BJ (cell line): ENCODE results near the gene CTDSP2. TPM values are rescaled to one million over a fixed set of nuclear protein-coding genes. Genes with fewer than 3 reads are reported as not detected.
"Not testable (repeated sequence)": the region's sequence is repeated elsewhere in the genome, so short reads cannot be mapped to it uniquely, and the experiment has no call there.

Source experiments
- CTCF ChIA-PET: fragments of 350-600 bp; formaldehyde crosslinking; extraction: SDS; loops from one replicate; lab custom pipeline; 2021; ENCODE audit warnings: antibody characterized with exemption, inconsistent platforms; lab: Yijun Ruan, JAX
- POLR2A ChIA-PET: fragments of 300-600 bp; sonication (Branson Sonifier 250); formaldehyde crosslinking; extraction: SDS; loops from one replicate; lab custom pipeline; 2021; ENCODE audit warnings: antibody characterized with exemption; lab: Charles Lee
- DNase-seq: peaks from one replicate; pipeline ENCODE4 v3.0.0-alpha.2; 2011; ENCODE audit warnings: low read depth
- H3K27me3 ChIP-seq: 2 replicates; pipeline ENCODE4 v1.6.0; 2011; ENCODE audit warnings: low read length; ENCODE audit not compliant: control insufficient read depth, insufficient read depth
- H3K36me3 ChIP-seq: 2 replicates; pipeline ENCODE4 v1.5.1; 2011; ENCODE audit warnings: low read length; ENCODE audit not compliant: control insufficient read depth, insufficient read depth
- H3K4me3 ChIP-seq: 2 replicates; pipeline ENCODE4 v1.5.1; 2011; ENCODE audit warnings: low read depth, mild to moderate bottlenecking, control low read depth, low read length
- polyA plus RNA-seq: library from polyadenylated mRNA; depleted of rRNA; stranded (reverse); fragments of >200 nt; gene quantifications from 2 replicates; pipeline ENCODE4 v1.2.3, GENCODE V29; 2011
- TF ChIP-seq, protein P1 (sequence below): IDR thresholded peaks from 2 replicates; pipeline ENCODE4 v1.5.1; 2011; ENCODE audit warnings: low read depth, mild to moderate bottlenecking, control low read depth, inconsistent platforms, low read length, moderate library complexity; ENCODE audit not compliant: insufficient read depth

CTDSP2 gene
- polyA plus RNA-seq, 1 experiment, result 284 TPM

DNA sequence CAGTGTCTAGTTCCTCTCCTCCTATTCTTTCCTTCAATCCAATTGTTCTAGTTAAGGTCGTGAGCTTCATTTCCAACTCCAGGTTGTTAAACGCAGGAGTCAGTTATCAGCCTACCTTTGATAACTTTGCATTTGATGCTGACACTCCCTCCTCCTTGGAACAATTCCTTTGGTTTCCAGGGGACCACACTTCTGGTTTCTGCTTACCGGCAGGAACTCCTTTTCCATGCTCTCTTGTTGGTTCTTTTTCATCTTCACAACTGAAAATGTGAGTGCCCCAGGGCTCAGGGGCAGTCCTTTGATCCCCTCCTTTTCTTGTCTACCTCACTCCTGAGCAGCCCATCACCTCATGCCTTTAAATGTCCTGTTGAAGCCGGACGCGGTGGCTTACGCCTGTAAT, 69.2 kb downstream of the CTDSP2 start:
- H3K4me3 ChIP-seq, result no peak overlapping the region
- peaks cover 6% of the 10 kb centered on the region for H3K36me3 ChIP-seq
- TF ChIP-seq, protein P1, sequence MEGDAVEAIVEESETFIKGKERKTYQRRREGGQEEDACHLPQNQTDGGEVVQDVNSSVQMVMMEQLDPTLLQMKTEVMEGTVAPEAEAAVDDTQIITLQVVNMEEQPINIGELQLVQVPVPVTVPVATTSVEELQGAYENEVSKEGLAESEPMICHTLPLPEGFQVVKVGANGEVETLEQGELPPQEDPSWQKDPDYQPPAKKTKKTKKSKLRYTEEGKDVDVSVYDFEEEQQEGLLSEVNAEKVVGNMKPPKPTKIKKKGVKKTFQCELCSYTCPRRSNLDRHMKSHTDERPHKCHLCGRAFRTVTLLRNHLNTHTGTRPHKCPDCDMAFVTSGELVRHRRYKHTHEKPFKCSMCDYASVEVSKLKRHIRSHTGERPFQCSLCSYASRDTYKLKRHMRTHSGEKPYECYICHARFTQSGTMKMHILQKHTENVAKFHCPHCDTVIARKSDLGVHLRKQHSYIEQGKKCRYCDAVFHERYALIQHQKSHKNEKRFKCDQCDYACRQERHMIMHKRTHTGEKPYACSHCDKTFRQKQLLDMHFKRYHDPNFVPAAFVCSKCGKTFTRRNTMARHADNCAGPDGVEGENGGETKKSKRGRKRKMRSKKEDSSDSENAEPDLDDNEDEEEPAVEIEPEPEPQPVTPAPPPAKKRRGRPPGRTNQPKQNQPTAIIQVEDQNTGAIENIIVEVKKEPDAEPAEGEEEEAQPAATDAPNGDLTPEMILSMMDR, result no peak
- no peaks in the 10 kb centered on the region for H3K27me3 ChIP-seq
- POLR2A ChIA-PET, result no interaction called here
- CTCF ChIA-PET, result interaction anchor here (1.2 kb wide), 1 partner anchor 120 kb away, joined by 3 read pairs; no protein-coding TSS in a partner anchor
- no peak for DNase-seq

- DNase-seq, result no peak
- TF ChIP-seq, protein P1, result no peak
- H3K27me3 ChIP-seq, result no peaks in the 10 kb centered on the region
- no peak overlapping the region for H3K4me3 ChIP-seq
- peaks cover 6% of the 10 kb centered on the region for H3K36me3 ChIP-seq
- ChIA-PET CTCF (no interaction called here), POLR2A (no interaction called here)
Measured at GRCh38 chr12:57776247-57776587, 70.3 kb downstream of the CTDSP2 start.

GRCh38 chr12:57775563-57776246, 70.8 kb downstream of the CTDSP2 start:
- Histone ChIP-seq H3K27me3 (no peaks in the 10 kb centered on the region), H3K36me3 (peaks cover 6% of the 10 kb centered on the region), H3K4me3 (no peak overlapping the region)
- ChIA-PET CTCF (interaction anchor here (1.1 to 1.3 kb wide), 2 partner anchors 19 to 26 kb away, joined by 3 read pairs; no protein-coding TSS in a partner anchor), POLR2A (interaction anchor here (0.5 kb wide), 1 partner anchor 60 kb away, joined by 3 read pairs; no protein-coding TSS in a partner anchor)
- no peak for DNase-seq
- TF ChIP-seq, protein P1, result no peak

DNA sequence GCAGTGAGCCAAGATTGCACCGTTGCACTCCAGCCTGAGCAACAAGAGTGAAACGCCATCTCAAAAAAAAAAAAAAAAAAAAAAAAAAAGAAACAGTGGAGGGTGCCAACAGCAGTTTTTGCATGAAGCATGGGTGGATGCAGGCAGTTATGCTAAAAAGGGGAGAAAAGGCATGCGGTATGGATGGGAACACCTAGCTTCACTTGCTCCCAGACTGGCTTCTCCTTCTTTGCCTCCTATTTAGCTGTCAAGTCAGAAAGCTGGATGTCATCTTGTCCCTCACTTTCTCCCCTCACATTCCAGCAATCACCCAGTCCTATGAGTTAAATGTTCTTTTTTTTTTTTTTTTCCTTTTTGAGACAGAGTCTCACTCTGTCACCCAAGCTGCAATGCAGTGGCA, 71.5 kb downstream of the CTDSP2 start:
- Histone ChIP-seq H3K4me3 (no peak overlapping the region), H3K36me3 (peaks cover 2% of the 10 kb centered on the region; the same call in 1 of the 2 replicates), H3K27me3 (no peaks in the 10 kb centered on the region)
- no peak for DNase-seq
- ChIA-PET POLR2A (interaction anchor here (0.5 kb wide), 1 partner anchor 60 kb away, joined by 3 read pairs; no protein-coding TSS in a partner anchor), CTCF (interaction anchor here (1.1 to 1.3 kb wide), 3 partner anchors 18 to 49 kb away, joined by 3 to 4 read pairs (median 3); no protein-coding TSS in a partner anchor)
- TF ChIP-seq, protein P1, result no peak

DNA sequence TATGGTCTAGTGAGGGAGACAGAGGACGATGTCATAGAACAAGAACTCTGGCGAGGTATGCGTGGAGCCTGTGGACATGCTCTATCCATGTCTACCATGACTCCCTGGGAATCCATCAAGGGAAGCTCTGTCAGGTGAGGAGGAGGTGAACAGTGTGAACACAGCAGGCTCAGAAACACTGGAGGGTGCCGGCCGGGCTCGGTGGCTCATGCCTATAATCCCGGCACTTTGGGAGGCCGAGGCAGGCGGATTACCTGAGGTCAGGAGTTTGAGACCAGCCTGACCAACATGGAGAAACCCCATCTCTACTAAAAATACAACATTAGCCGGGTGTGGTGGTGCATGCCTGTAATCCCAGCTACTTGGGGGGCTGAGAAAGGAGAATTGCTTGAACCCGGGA, 71.9 kb downstream of the CTDSP2 start:
- H3K4me3 ChIP-seq, POLR2A ChIA-PET, H3K36me3 ChIP-seq, H3K27me3 ChIP-seq, DNase-seq: not testable (repeated sequence)
- CTCF ChIA-PET, result interaction anchor here (1.0 to 1.3 kb wide), 4 partner anchors 18 to 48 kb away, joined by 3 to 4 read pairs (median 3); no protein-coding TSS in a partner anchor
